Adrenal gland (tissue), 5 donors: ENCODE results near the gene MARK3.

Experiments
- POLR2A ChIP-seq, 2 donors: fragments of 450-650 bp; IDR thresholded peaks; one replicate each; pipeline ENCODE4 v1.6.1; 2017; ENCODE audit warnings: antibody characterized with exemption in 2 of 2, mild to moderate bottlenecking in 2 of 2, moderate library complexity in 1 of 2
- TF ChIP-seq, protein P1 (sequence below), 6 experiments: fragments of 450-650 bp in 4 of 6; fragments of 200-600 bp in 2 of 6; sonication (generic) in 1 of 6; IDR thresholded peaks; 1 replicate in 5 of 6; 2 replicates in 1 of 6; pipeline versions ENCODE4 v1.5.1 to v1.8.0; 2016 to 2021; ENCODE audit warnings: antibody characterized with exemption in 6 of 6, mild to moderate bottlenecking in 2 of 6, moderate library complexity in 1 of 6
- donor health status: DM: no; HTN: no; CAD: no.

DNA sequence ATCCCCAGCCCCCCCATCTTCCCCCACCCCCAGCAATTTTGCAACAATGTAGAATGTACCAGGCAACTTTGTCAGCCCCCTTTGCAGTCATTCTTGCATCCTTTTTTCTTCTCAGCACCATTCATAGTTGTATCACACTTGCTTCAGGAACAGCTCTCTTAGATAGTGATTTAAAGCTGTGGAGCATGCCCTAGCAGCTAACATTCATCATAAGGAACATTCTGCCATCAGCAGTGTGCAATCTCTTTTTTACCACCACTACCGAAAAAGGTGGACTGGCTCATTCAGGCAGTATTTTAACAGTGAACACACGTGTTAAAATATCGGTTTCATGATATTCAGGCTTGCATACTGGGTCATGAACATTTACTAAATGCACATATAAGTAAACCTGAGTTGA is 45.1 kb downstream of the MARK3 start:
- TF ChIP-seq, protein P1, sequence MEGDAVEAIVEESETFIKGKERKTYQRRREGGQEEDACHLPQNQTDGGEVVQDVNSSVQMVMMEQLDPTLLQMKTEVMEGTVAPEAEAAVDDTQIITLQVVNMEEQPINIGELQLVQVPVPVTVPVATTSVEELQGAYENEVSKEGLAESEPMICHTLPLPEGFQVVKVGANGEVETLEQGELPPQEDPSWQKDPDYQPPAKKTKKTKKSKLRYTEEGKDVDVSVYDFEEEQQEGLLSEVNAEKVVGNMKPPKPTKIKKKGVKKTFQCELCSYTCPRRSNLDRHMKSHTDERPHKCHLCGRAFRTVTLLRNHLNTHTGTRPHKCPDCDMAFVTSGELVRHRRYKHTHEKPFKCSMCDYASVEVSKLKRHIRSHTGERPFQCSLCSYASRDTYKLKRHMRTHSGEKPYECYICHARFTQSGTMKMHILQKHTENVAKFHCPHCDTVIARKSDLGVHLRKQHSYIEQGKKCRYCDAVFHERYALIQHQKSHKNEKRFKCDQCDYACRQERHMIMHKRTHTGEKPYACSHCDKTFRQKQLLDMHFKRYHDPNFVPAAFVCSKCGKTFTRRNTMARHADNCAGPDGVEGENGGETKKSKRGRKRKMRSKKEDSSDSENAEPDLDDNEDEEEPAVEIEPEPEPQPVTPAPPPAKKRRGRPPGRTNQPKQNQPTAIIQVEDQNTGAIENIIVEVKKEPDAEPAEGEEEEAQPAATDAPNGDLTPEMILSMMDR (IDR thresholded peaks at IDR 0.05), result no peak
- TF ChIP-seq POLR2A (IDR thresholded peaks at IDR 0.05), result no peak
